ENCODE data around the gene KLHL10. TPM values are rescaled to one million over a fixed set of nuclear protein-coding genes. Genes with fewer than 3 reads are reported as not detected.

Gene KLHL10
- total and polyA plus RNA-seq, 9 of the 15 experiments (the other 6 are each of a cell fraction or from before 2014, with no cell fraction given), result 0.06 to 0.56 (median 0.12) TPM; not detected in 5

DNA sequence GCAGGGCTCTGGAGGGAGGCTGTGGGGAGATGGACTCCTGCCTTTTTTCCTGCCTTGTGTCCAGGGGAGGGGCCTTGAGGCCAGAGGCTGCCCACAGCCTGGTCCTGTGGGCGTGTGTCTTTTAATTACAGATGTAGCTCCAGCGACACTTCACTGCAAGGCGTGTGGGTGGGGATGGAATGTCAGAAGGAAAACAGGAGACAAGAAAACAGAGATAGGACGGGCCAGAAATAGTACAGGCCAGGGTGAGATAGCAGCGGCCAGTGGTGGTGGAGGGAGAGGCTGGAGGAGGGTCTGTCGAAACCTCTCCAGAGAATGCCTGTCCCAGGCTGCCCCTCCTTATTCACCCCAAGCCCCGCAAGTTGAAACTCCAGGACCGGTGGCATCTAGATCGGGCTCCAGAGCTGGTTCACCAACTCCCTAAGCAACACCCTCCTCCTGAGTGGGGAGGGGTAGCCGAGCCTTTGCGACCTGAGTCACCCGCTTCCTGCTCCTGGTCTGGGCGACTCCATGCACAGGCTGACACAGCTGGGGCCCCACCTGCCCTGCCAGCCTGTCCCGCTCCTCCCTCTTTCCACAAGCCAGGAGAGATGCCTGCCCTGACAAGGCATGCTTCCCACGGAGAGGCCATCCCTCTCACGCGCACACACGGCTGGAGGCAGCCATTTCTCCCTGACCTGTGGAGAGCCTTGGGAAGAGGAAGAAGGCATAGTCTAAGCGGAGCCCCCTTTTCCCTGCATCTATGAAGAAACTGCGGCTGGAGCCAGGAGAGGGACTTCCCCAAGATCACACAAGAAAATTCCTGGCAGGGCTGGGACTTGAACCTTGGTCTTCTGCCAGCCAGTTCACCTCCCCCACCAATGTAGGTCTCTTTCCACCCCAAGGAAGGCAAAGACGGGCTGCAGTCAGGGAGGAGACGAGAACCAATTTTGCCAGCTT, 44.5 kb upstream of the KLHL10 start (continued):
- TF ChIP-seq, protein P1, sequence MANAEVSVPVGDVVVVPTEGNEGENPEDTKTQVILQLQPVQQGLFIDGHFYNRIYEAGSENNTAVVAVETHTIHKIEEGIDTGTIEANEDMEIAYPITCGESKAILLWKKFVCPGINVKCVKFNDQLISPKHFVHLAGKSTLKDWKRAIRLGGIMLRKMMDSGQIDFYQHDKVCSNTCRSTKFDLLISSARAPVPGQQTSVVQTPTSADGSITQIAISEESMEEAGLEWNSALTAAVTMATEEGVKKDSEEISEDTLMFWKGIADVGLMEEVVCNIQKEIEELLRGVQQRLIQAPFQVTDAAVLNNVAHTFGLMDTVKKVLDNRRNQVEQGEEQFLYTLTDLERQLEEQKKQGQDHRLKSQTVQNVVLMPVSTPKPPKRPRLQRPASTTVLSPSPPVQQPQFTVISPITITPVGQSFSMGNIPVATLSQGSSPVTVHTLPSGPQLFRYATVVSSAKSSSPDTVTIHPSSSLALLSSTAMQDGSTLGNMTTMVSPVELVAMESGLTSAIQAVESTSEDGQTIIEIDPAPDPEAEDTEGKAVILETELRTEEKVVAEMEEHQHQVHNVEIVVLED (CRISPR knock-in tag; IDR thresholded peaks at IDR 0.05), result no peak
- TF ChIP-seq CEBPG (CRISPR knock-in tag; IDR thresholded peaks at IDR 0.05) (no peak), CEBPG (tag; conservative IDR thresholded peaks at IDR 0.05 in 1 of 2, IDR thresholded peaks at IDR 0.05 in 1 of 2) (no peak), BHLHE40 (IDR thresholded peaks at IDR 0.05; ENCODE audit: low read length) (peak; percentile 3; the same call in 1 of the 2 replicates), ATF7 (IDR thresholded peaks at IDR 0.05) (peak; percentile 59), HDAC2 (IDR thresholded peaks at IDR 0.05) (peak; percentile 75; the same call in 1 of the 2 replicates), NFXL1 (CRISPR knock-in tag; IDR thresholded peaks at IDR 0.05) (no peak), KDM4B (IDR thresholded peaks at IDR 0.05; ENCODE audit: borderline replicate concordance in 2 of 2, low read depth in 1 of 2) (no peak), KAT7 (CRISPR knock-in tag; IDR thresholded peaks at IDR 0.05; ENCODE audit: borderline replicate concordance) (no peak), ZNF785 (CRISPR knock-in tag; IDR thresholded peaks at IDR 0.05) (no peak)
- TF ChIP-seq, protein P2, sequence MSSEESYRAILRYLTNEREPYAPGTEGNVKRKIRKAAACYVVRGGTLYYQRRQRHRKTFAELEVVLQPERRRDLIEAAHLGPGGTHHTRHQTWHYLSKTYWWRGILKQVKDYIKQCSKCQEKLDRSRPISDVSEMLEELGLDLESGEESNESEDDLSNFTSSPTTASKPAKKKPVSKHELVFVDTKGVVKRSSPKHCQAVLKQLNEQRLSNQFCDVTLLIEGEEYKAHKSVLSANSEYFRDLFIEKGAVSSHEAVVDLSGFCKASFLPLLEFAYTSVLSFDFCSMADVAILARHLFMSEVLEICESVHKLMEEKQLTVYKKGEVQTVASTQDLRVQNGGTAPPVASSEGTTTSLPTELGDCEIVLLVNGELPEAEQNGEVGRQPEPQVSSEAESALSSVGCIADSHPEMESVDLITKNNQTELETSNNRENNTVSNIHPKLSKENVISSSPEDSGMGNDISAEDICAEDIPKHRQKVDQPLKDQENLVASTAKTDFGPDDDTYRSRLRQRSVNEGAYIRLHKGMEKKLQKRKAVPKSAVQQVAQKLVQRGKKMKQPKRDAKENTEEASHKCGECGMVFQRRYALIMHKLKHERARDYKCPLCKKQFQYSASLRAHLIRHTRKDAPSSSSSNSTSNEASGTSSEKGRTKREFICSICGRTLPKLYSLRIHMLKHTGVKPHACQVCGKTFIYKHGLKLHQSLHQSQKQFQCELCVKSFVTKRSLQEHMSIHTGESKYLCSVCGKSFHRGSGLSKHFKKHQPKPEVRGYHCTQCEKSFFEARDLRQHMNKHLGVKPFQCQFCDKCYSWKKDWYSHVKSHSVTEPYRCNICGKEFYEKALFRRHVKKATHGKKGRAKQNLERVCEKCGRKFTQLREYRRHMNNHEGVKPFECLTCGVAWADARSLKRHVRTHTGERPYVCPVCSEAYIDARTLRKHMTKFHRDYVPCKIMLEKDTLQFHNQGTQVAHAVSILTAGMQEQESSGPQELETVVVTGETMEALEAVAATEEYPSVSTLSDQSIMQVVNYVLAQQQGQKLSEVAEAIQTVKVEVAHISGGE (CRISPR knock-in tag; IDR thresholded peaks at IDR 0.05), result peak in 1 of 3 experiments; percentile 65; a peak in 1 of 6 replicates
- TF ChIP-seq, protein P3, sequence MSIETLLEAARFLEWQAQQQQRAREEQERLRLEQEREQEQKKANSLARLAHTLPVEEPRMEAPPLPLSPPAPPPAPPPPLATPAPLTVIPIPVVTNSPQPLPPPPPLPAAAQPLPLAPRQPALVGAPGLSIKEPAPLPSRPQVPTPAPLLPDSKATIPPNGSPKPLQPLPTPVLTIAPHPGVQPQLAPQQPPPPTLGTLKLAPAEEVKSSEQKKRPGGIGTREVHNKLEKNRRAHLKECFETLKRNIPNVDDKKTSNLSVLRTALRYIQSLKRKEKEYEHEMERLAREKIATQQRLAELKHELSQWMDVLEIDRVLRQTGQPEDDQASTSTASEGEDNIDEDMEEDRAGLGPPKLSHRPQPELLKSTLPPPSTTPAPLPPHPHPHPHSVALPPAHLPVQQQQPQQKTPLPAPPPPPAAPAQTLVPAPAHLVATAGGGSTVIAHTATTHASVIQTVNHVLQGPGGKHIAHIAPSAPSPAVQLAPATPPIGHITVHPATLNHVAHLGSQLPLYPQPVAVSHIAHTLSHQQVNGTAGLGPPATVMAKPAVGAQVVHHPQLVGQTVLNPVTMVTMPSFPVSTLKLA (conservative IDR thresholded peaks at IDR 0.05), result peak in 1 of 2 experiments; percentile 77; a peak in 3 of 4 replicates

Data from K562 (cell line).